Suppressor macrophage (primary cell): ENCODE results near the gene EVC2.

ENCODE experiments used
- DNase-seq, 4 experiments: peaks; one replicate each; pipeline ENCODE4 v3.0.0-alpha.2; 2020 to 2022

The EVC2 gene

GRCh38 chr4:5746829-5747737 is 38.7 kb upstream of the EVC2 start:
- DNase-seq, result no peak

DNA sequence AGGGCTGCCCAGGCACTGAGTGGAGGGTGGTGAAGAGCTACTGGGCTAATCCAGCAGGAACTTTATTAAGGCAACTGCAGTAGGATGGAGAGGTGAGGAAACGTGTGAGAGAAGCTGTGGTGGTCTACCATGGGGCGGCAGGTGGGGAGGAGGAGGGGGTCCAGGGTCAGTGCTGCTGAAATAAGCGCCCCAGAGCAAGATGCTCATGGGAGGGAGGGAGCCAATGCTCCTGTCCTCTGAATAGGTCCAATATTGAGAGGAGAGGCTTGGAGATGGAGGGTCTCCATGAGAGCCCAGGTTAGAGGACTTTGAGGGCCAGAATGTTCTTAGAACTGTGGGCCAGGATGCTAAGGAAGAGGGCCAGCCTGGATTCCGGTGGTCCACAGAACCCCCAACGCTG is 37.9 kb upstream of the EVC2 start:
- no peak for DNase-seq

DNA sequence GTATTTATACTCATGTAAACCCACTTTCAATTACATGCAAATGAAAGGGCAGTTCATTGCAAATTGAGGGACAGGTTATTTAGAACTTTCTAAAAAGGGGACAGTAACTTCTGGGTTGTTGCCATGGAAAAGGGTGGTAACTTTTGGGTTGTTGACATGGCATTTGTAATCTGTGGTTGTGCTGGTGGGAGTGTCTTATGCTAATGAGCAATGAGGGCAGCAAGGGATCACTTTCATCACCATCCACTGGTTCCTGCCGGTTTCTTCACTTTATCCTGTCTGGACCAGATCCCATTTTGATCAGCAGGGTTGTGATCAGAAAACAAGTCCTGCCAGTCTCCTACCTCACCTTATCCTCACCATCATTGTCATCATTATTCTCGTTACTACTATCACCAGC is 34.6 kb upstream of the EVC2 start:
- no peak for DNase-seq

- DNase-seq, result no peak
Observed at GRCh38 chr4:5742388-5742787, 34.0 kb upstream of the EVC2 start.

GRCh38 chr4:5738061-5738460 is 29.7 kb upstream of the EVC2 start:
- DNase-seq, result no peak

DNA sequence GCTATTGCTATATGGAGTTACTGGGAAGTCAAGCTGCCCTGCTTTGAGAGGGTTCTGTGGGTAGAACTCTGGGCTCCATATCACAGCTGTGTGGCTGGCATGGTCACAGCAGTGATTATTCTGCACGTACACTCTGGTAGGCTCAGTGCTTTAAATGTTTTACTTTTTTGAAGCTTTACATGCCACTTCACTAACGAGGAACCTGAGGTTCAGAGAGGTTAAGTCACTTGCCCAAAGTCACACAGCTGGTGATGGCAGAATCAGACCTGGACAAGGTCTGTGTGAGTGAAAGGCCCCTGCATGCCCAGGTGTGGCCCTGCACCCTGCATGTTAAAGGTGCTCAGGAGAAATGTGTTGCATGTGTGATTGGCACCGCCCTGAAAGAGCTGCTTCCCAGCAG is 27.1 kb upstream of the EVC2 start:
- DNase-seq, result no peak

DNA sequence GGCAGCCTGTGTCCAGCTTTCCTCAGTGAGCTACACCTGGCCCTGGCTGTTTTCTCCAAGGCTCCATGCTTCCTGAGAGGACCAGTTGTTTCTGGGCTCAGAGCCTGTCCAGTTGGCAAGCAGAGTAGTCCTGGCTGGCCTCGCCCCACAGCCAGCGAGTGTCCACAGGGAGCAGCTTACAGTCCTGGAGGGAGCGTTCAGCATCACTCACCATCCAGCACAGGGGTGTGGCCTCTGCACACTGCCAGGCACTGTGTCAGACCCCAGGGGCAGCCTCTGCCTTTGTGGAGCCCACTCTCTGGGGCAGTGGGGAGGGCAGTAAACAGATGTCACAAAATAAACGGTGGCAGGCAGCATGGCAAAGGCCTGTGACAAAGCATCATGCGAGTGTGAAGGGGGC is 26.5 kb upstream of the EVC2 start:
- DNase-seq, result no peak

- peak in 2 of 4 experiments; percentile 12 to 47 for DNase-seq
Observed at GRCh38 chr4:5732158-5732557, 23.8 kb upstream of the EVC2 start.

GRCh38 chr4:5730993-5731990 is 22.9 kb upstream of the EVC2 start:
- peak in 3 of 4 experiments; percentile 19 to 49 (median 40) for DNase-seq

DNA sequence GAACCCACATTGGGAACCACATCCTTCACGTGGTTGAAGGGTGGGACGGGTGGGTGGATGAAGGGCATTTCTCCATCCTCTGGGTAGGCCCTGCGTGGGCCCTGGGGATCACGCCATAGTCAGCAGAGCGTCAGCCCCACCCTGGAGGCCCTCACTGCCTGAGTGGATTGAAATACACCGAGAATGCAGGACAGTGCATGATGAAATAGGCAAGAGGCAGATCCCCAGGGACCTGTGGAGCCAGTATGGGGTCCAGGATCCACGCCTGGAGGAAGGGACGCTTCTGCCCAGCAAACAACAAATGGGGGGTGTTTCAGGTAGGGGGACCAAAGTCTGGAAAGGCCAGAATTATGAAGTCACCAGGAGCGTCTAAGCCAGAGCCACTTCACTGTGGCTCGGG is 22.1 kb upstream of the EVC2 start:
- DNase-seq, result peak in 1 of 4 experiments; percentile 35

- peak in 3 of 4 experiments; percentile 21 to 80 (median 56) for DNase-seq
Observed at GRCh38 chr4:5728412-5728811, 20.1 kb upstream of the EVC2 start.

- peak in 1 of 4 experiments; percentile 31 for DNase-seq
Observed at GRCh38 chr4:5724377-5724776, 16.0 kb upstream of the EVC2 start.

GRCh38 chr4:5722328-5722727 is 14.0 kb upstream of the EVC2 start:
- no peak for DNase-seq

DNA sequence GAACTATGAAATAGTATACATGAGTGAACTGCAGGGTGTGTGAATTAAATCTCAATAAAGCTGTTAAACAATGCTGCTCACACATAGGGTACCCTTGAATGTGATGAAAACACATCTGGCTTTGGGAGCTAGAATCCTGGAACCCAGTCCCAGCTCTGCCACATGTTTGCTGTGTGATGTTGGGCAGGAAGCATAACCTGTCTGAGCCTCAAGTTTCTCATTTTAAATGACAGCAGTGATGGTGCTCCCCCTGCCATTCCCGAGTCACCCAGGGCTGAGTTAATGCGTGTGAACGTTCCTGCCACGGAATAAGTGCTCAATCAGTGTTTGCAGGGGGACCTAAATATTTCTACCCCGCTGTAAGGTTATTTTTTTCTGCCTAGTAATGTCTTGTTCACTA is 13.6 kb upstream of the EVC2 start:
- DNase-seq, result no peak

- no peak for DNase-seq
Observed at GRCh38 chr4:5720980-5721379, 12.6 kb upstream of the EVC2 start.

- no peak for DNase-seq
Observed at GRCh38 chr4:5720157-5720850, 11.9 kb upstream of the EVC2 start.

GRCh38 chr4:5719350-5720055 is 11.1 kb upstream of the EVC2 start:
- DNase-seq, result peak in 3 of 4 experiments; percentile 26 to 41 (median 29)

- DNase-seq, result no peak
Observed at GRCh38 chr4:5718411-5718810, 10.1 kb upstream of the EVC2 start.

DNA sequence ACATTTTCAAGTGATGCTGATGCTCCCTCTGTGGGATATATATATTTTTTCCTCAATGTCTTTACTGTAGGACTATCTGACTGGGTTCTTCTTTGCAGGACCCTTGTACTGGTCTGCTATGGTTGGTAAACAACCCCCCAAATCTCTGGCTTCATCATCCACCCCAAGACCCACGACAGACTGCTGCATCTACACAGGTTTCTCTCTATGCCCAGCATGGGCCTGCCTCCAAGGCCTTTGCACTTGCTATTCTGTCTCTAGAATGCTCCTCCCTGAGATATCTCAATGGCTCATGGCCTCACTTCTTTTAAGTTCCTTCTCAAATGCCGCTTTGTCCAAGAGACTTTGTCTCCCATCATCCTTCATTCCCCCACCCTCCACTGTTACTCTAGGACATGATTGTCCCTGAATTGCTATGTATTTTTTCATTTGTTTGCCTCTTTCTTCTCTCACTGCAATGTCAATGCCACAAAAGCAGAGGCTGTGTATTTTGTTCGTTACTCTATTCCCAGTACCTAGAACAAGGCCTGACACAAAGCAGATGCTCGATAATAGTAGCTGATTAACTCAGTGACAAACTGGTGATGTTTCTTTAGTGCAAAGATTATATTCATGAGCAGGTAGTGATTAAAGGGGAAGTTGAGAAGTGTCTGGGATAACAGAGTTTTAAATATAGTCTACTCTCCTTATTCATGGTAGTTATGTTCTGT is 9.2 kb upstream of the EVC2 start:
- DNase-seq, result no peak

GRCh38 chr4:5716391-5716790 is 8.0 kb upstream of the EVC2 start:
- DNase-seq, result no peak

DNA sequence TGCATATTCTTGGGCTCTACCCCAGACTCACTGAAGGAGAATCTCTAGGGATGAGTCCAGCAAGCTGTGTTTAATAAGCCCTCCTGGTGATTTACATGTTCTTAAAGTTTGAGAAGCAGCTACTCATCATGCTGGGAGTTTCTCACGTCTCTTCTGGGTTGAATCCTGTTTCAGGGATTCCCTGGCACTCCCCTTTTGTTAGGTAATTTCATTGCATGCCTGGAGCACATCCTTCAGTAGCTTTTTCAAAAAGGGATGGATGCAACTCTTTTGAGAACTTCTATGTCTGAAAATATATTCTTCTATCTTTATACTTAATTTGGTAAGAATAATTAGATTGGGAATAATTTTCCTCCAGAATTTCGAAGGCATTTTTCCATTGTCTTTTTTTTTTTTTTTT is 7.0 kb upstream of the EVC2 start:
- DNase-seq, result no peak
